Gastroesophageal sphincter (tissue), 4 donors: ENCODE results near the gene UCN3. TPM values are rescaled to one million over a fixed set of nuclear protein-coding genes. Genes with fewer than 3 reads are reported as not detected.
"Not testable (repeated sequence)": the region's sequence is repeated elsewhere in the genome, so short reads cannot be mapped to it uniquely, and the experiment has no call there.

Experiments
- ATAC-seq: fragments of 150-250 bp; one replicate; pipeline ENCODE4 v1.9.1; 2016; ENCODE audit warnings: mild to moderate bottlenecking, moderate library complexity
- H3K27ac ChIP-seq, 4 donors: fragments of 200-600 bp; sonication (generic) in 3 of 4; 1 replicate in 3 of 4; 2 replicates in 1 of 4; pipeline ENCODE4 v1.5.1; 2016 to 2019
- H3K27me3 ChIP-seq: fragments of 200-600 bp; sonication (generic); one replicate; pipeline ENCODE4 v1.5.1; 2019
- H3K36me3 ChIP-seq, 2 donors: fragments of 200-600 bp; sonication (generic); one replicate each; pipeline ENCODE4 v1.5.1; 2019; ENCODE audit warnings: control low read depth in 1 of 2
- H3K4me1 ChIP-seq, 3 donors: fragments of 200-600 bp; sonication (generic); 1 replicate in 2 of 3; 2 replicates in 1 of 3; pipeline ENCODE4 v1.5.1; 2016 to 2019; ENCODE audit warnings: control low read depth in 2 of 3
- H3K4me3 ChIP-seq, 2 donors: fragments of 200-600 bp; sonication (generic); one replicate each; pipeline ENCODE4 v1.5.1; 2019; ENCODE audit warnings: mild to moderate bottlenecking in 1 of 2, moderate library complexity in 1 of 2
- H3K9me3 ChIP-seq, 3 donors: fragments of 200-600 bp; sonication (generic); one replicate each; pipeline ENCODE4 v1.5.1; 2017 to 2019; ENCODE audit warnings: control low read depth in 2 of 3
- CTCF ChIP-seq, 4 experiments: fragments of 200-600 bp in 2 of 4; fragments of 450-650 bp in 2 of 4; sonication (generic) in 1 of 4; IDR thresholded peaks; one replicate each; pipeline ENCODE4 v1.5.1; 2017 to 2019; ENCODE audit warnings: antibody characterized with exemption in 4 of 4, mild to moderate bottlenecking in 2 of 4, moderate library complexity in 2 of 4
- EP300 ChIP-seq: sonication (generic); formaldehyde crosslinking; IDR thresholded peaks from one replicate; pipeline ENCODE4 v1.6.1; 2017; ENCODE audit warnings: antibody characterized with exemption, mild to moderate bottlenecking
- POLR2A ChIP-seq, 2 donors: fragments of 450-650 bp; IDR thresholded peaks; one replicate each; pipeline ENCODE4 v1.6.1; 2017; ENCODE audit warnings: antibody characterized with exemption in 2 of 2, mild to moderate bottlenecking in 2 of 2, moderate library complexity in 1 of 2
- POLR2AphosphoS5 ChIP-seq: sonication (generic); formaldehyde crosslinking; IDR thresholded peaks from one replicate; pipeline ENCODE4 v1.6.1; 2017; ENCODE audit warnings: antibody characterized with exemption
- whole genome bisulfite sequencing, 2 donors: methylation state at CpG; one replicate each; pipeline ENCODE4 v1.1.5; 2018; ENCODE audit warnings: low coverage in 1 of 2; 5-methylcytosine and 5-hydroxymethylcytosine counted together
- total RNA-seq, 4 donors: library from RNA; depleted of rRNA; stranded (reverse); fragments of >200 nt; gene quantifications; one replicate each; pipeline ENCODE4 v1.1.0, GENCODE V29; 2016

Gene UCN3
- total RNA-seq, 4 donors from 2014 or later = not detected

DNA sequence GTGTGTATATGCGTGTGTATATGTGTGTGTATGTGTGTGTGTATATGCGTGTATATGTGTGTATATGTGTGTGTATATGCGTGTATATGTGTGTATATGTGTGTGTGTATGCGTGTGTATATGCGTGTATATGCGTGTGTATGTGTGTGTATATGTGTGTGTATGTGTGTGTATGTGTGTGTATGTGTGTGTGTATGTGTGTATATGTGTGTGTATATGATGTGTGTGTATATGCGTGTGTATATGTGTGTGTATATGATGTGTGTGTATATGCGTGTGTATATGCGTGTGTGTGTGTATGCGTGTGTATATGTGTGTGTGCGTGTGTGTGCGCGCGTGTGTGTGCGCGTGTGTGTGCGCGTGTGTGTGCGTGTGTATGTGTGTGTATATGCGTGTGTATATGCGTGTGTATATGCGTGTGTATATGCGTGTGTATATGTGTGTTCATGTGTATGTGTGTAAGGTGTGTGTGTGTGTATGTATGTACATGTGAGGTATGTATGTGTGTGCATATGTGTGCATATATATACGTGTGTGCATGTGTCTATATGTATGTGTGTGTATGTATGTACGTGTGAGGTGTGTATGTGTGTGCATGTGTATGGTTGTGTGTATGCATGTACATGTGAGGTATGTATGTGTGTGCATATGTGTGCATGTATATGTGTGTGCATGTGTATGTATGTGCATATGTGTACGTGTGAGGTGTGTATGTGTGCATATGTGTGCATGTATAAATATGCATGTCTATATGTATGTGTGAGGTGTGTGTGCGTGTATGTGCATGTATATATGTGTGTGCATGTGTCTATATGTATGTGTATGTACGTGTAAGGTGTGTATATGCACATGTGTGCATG lies 6.0 kb downstream of the UCN3 start:
- Histone ChIP-seq H3K36me3 (no peaks in the 10 kb centered on the region), H3K9me3 (no peaks in the 10 kb centered on the region), H3K27ac (no peak overlapping the region), H3K4me3 (no peak overlapping the region), H3K27me3 (peaks cover 1% of the 10 kb centered on the region), H3K4me1 (no peaks in the 10 kb centered on the region)
- 60 to 83% methylated on average over 21 to 28 of the region's 28 CpGs for WGBS, 2 donors
- no peak for ATAC-seq
- no peak for TF ChIP-seq POLR2A (IDR thresholded peaks at IDR 0.05)
- TF ChIP-seq EP300 = no peak
- no peak for TF ChIP-seq CTCF (IDR thresholded peaks at IDR 0.05)
- no peak for TF ChIP-seq POLR2AphosphoS5

- no peak overlapping the region for H3K4me3 ChIP-seq
- no peak overlapping the region for H3K27ac ChIP-seq
- 80 to 83% methylated on average over 3 to 4 of the region's 4 CpGs for WGBS, 2 donors
- H3K36me3 ChIP-seq = no peaks in the 10 kb centered on the region
- no peak for TF ChIP-seq CTCF (IDR thresholded peaks at IDR 0.05)
- no peak for TF ChIP-seq POLR2A (IDR thresholded peaks at IDR 0.05)
- TF ChIP-seq EP300 = no peak
- no peak for TF ChIP-seq POLR2AphosphoS5
- no peak for ATAC-seq
- H3K27me3 ChIP-seq = no peaks in the 10 kb centered on the region
- H3K9me3 ChIP-seq = no peaks in the 10 kb centered on the region
- no peaks in the 10 kb centered on the region for H3K4me1 ChIP-seq
These were observed 8.5 kb downstream of the UCN3 start for GRCh38 chr10:5373307-5373706.

DNA sequence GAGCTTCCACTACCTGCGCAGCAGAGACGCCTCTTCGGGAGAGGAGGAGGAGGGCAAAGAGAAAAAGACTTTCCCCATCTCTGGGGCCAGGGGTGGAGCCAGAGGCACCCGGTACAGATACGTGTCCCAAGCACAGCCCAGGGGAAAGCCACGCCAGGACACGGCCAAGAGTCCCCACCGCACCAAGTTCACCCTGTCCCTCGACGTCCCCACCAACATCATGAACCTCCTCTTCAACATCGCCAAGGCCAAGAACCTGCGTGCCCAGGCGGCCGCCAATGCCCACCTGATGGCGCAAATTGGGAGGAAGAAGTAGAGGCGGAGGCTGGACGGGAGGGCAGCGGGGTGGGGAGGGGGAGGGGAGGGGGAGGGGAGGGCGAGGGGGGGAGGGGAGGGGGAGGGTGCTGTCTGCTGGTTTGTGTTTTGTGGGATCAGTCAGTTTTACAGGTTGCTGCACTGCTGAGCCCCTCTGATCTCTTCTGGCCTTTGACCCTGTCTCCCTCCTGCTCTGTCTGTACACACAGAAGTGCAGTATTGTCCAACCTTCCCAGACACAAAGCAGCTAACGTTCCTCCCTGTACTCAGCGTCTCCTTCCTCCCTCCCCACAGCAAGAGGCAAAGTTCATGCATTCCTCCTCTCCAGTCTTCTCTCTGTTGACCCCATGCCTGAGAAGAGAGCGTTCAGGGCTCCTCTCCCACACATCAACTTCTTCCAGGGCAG lies 9.3 kb downstream of the UCN3 start:
- no peak overlapping the region for H3K4me3 ChIP-seq
- ATAC-seq = no peak
- H3K27me3 ChIP-seq = no peaks in the 10 kb centered on the region
- TF ChIP-seq POLR2AphosphoS5 (no peak), POLR2A (IDR thresholded peaks at IDR 0.05) (no peak), CTCF (IDR thresholded peaks at IDR 0.05) (no peak)
- H3K27ac ChIP-seq = no peak overlapping the region
- H3K36me3 ChIP-seq = no peaks in the 10 kb centered on the region
- H3K9me3 ChIP-seq = no peaks in the 10 kb centered on the region
- H3K4me1 ChIP-seq = no peaks in the 10 kb centered on the region
- WGBS, 2 donors = 70% methylated on average over 3 of the region's 22 CpGs; no CpG with 5 or more reads in 1 of the 2 donors

DNA sequence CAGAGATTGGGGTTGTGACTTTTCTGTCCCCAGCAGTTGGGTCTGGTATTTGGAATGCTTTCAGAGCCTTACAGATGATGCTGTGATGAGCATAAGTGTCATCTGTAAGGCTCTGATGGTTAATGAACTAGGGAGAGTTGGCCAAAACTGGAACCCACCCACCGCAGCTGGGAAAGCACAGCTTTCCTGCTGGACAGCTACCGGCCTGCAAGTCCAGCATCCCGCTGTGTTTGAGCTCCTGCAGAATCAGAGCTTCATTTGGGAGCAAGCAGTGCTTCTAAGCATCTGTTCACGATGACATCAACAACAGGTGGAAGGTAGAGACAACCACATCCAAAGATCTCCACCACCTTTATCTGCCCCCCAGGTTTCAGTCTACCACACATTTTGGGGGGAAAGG lies 11.7 kb downstream of the UCN3 start:
- no peaks in the 10 kb centered on the region for H3K9me3 ChIP-seq
- no peaks in the 10 kb centered on the region for H3K4me1 ChIP-seq
- no peak for TF ChIP-seq POLR2A (IDR thresholded peaks at IDR 0.05)
- TF ChIP-seq EP300 = no peak
- no peak for TF ChIP-seq POLR2AphosphoS5
- no peak for TF ChIP-seq CTCF (IDR thresholded peaks at IDR 0.05)
- no peaks in the 10 kb centered on the region for H3K36me3 ChIP-seq
- no peak overlapping the region for H3K27ac ChIP-seq
- H3K4me3 ChIP-seq = no peak overlapping the region
- H3K27me3 ChIP-seq = no peaks in the 10 kb centered on the region
- 40% methylated on average over 2 of the region's 4 CpGs; no CpG with 5 or more reads in 1 of the 2 donors for WGBS, 2 donors
- no peak for ATAC-seq

DNA sequence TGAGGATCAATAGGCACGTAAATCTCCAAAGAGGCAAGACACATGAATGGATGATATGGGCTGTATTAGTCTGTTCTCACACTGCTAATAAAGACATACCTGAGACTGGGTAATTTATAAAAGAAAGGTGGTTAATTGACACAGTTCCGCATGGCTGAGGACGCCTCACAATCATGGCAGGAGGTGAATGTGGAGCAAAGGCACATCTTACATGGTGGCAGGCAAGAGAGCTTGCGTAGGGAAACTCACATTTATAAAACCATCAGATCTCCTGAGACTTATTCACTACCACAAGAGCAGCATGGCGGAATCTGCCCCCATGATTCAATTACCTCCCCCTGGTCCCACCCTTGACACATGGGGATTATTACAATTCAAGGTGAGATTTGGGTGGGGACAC lies 14.4 kb downstream of the UCN3 start:
- not testable (repeated sequence) for H3K27me3 ChIP-seq, H3K36me3 ChIP-seq, H3K9me3 ChIP-seq, H3K4me1 ChIP-seq, H3K4me3 ChIP-seq, H3K27ac ChIP-seq, ATAC-seq
- 89 to 97% methylated on average over 1 to 5 of the region's 5 CpGs for WGBS, 2 donors

DNA sequence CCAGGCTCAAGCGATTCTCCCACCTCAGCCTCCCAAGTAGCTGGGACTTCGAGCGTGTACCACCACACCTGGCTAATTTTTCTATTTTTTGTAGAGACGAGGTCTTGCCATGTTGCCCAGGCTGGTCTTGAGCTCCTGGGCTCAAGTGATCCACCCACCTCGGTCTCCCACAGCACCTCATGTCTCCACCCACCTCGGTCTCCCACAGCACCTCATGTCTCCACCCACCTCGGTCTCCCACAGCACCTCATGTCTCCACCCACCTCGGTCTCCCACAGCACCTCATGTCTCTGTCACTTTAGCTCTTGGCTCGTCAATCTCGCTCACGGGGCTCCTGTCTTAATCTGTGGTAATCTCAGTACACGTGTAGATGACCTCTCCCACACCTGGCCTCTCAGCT lies 15.6 kb downstream of the UCN3 start:
- not testable (repeated sequence) for H3K36me3 ChIP-seq, H3K4me3 ChIP-seq, ATAC-seq, H3K4me1 ChIP-seq, H3K27me3 ChIP-seq, H3K9me3 ChIP-seq, H3K27ac ChIP-seq
- 89 to 96% methylated on average over 11 to 12 of the region's 12 CpGs for WGBS, 2 donors
